Measurements from ENCODE around the gene RPL23. TPM values are rescaled to one million over a fixed set of nuclear protein-coding genes. Genes with fewer than 3 reads are reported as not detected.

RPL23 gene
- 2,464 to 3,040 TPM (median 2,725 TPM) in 5 replicates for total RNA-seq (2022; extraction: Qiagen RNA extraction)

GRCh38 chr17:38853292-38854219 lies at the start of gene RPL23:
Gene RPL23 (minus strand): TSS chr17:38853721. CDS start chr17:38853710, 11 bp downstream.

GRCh38 chr17:38869526-38870258 lies 16.2 kb upstream of the RPL23 start, which contains the start of gene LASP1:
Gene LASP1 (plus strand): TSS chr17:38870058. CDS start chr17:38870190, 132 bp downstream.

GRCh38 chr17:38824899-38825761 lies 28.4 kb downstream of the RPL23 start, which contains the start of gene CWC25:
Gene CWC25 (minus strand): TSS chr17:38825321. CDS start chr17:38825183, 138 bp downstream.

GRCh38 chr17:38799501-38800236 lies 53.9 kb downstream of the RPL23 start, which contains the start of gene PIP4K2B:
Gene PIP4K2B (minus strand): TSS chr17:38799556. CDS start chr17:38799424, 132 bp downstream.

Other genes with a start within 250 kb of the RPL23 start
- 2.0 to 3.3 TPM (median 2.8 TPM) in 5 replicates for gene SRCIN1, start 247.8 kb downstream of the RPL23 start, total RNA-seq (2022; extraction: Qiagen RNA extraction)
- 10.2 to 14.0 TPM (median 13.5 TPM) in 5 replicates for gene EPOP, start 178.8 kb downstream of the RPL23 start, total RNA-seq (2022; extraction: Qiagen RNA extraction)
- 21.4 to 36.3 TPM (median 34.3 TPM) in 5 replicates for gene MLLT6, start 148.4 kb downstream of the RPL23 start, total RNA-seq (2022; extraction: Qiagen RNA extraction)
- gene CISD3, start 123.4 kb downstream of the RPL23 start, total RNA-seq (2022; extraction: Qiagen RNA extraction), result 50.3 to 99.9 TPM (median 91.2 TPM) in 5 replicates
- 34.1 to 69.7 TPM (median 62.4 TPM) in 5 replicates for gene PCGF2, start 105.4 kb downstream of the RPL23 start, total RNA-seq (2022; extraction: Qiagen RNA extraction)
- 330 to 449 TPM (median 433 TPM) in 5 replicates for gene PSMB3, start 101.0 kb downstream of the RPL23 start, total RNA-seq (2022; extraction: Qiagen RNA extraction)
- 37.3 to 45.1 TPM (median 40.1 TPM) in 5 replicates for gene PIP4K2B, start 54.2 kb downstream of the RPL23 start, total RNA-seq (2022; extraction: Qiagen RNA extraction)
- gene CWC25, start 28.4 kb downstream of the RPL23 start, total RNA-seq (2022; extraction: Qiagen RNA extraction), result 21.6 to 26.3 TPM (median 21.9 TPM) in 5 replicates
- 237 to 268 TPM (median 261 TPM) in 5 replicates for gene LASP1, start 16.3 kb upstream of the RPL23 start, total RNA-seq (2022; extraction: Qiagen RNA extraction)
- gene FBXO47, start 113.7 kb upstream of the RPL23 start, total RNA-seq (2022; extraction: Qiagen RNA extraction), result not detected in 5 replicates

All from A549 treated with CORT108297 at 1 μM for 4 hours (cell line).